ENCODE results near the gene ATE1.

DNA sequence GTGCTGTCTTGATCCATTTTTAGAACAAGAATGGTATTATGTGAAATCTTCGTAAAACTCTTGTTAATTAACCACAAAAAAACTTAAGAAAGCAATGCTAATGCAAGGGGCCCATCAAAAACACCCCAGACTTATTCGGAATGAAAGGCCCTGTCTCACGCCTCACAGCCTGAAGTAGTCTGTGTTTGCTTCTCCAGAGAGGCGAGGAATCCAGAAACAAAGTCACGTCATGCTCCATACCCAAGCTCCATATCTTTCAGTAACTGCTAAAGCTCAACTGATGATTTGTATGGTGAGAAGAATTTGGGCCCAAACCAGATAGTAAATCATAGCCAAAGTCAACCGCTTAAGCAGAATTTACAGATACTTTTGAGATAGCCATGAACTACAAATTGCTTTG is 155.4 kb downstream of the ATE1 start:
- no peak for TF ChIP-seq TOX (CRISPR knock-in tag; IDR thresholded peaks at IDR 0.05; ENCODE audit: borderline replicate concordance)
- no peak for TF ChIP-seq RARB (CRISPR knock-in tag; IDR thresholded peaks at IDR 0.05)
- no peak for TF ChIP-seq CSDC2 (CRISPR knock-in tag; IDR thresholded peaks at IDR 0.05)
- TF ChIP-seq SNAI2 (CRISPR knock-in tag; IDR thresholded peaks at IDR 0.05) = no peak
- TF ChIP-seq ZFP30 (CRISPR knock-in tag; IDR thresholded peaks at IDR 0.05) = no peak
- TF ChIP-seq, protein P1, sequence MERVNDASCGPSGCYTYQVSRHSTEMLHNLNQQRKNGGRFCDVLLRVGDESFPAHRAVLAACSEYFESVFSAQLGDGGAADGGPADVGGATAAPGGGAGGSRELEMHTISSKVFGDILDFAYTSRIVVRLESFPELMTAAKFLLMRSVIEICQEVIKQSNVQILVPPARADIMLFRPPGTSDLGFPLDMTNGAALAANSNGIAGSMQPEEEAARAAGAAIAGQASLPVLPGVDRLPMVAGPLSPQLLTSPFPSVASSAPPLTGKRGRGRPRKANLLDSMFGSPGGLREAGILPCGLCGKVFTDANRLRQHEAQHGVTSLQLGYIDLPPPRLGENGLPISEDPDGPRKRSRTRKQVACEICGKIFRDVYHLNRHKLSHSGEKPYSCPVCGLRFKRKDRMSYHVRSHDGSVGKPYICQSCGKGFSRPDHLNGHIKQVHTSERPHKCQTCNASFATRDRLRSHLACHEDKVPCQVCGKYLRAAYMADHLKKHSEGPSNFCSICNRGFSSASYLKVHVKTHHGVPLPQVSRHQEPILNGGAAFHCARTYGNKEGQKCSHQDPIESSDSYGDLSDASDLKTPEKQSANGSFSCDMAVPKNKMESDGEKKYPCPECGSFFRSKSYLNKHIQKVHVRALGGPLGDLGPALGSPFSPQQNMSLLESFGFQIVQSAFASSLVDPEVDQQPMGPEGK (CRISPR knock-in tag; IDR thresholded peaks at IDR 0.05; ENCODE audit: borderline replicate concordance) = no peak
- no peak for TF ChIP-seq CREB5 (CRISPR knock-in tag; IDR thresholded peaks at IDR 0.05; ENCODE audit: low read depth)
- TF ChIP-seq ZFP3 (CRISPR knock-in tag; IDR thresholded peaks at IDR 0.05) = no peak
- no peak for TF ChIP-seq ZNF70 (CRISPR knock-in tag; IDR thresholded peaks at IDR 0.05)
- no peak for TF ChIP-seq PPARA (CRISPR knock-in tag; IDR thresholded peaks at IDR 0.05; ENCODE audit: borderline replicate concordance)
- TF ChIP-seq GLIS3 (CRISPR knock-in tag; IDR thresholded peaks at IDR 0.05) = no peak
- TF ChIP-seq, protein P2, sequence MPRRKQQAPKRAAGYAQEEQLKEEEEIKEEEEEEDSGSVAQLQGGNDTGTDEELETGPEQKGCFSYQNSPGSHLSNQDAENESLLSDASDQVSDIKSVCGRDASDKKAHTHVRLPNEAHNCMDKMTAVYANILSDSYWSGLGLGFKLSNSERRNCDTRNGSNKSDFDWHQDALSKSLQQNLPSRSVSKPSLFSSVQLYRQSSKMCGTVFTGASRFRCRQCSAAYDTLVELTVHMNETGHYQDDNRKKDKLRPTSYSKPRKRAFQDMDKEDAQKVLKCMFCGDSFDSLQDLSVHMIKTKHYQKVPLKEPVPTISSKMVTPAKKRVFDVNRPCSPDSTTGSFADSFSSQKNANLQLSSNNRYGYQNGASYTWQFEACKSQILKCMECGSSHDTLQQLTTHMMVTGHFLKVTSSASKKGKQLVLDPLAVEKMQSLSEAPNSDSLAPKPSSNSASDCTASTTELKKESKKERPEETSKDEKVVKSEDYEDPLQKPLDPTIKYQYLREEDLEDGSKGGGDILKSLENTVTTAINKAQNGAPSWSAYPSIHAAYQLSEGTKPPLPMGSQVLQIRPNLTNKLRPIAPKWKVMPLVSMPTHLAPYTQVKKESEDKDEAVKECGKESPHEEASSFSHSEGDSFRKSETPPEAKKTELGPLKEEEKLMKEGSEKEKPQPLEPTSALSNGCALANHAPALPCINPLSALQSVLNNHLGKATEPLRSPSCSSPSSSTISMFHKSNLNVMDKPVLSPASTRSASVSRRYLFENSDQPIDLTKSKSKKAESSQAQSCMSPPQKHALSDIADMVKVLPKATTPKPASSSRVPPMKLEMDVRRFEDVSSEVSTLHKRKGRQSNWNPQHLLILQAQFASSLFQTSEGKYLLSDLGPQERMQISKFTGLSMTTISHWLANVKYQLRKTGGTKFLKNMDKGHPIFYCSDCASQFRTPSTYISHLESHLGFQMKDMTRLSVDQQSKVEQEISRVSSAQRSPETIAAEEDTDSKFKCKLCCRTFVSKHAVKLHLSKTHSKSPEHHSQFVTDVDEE (CRISPR knock-in tag; IDR thresholded peaks at IDR 0.05) = no peak
- TF ChIP-seq ESRRG (CRISPR knock-in tag; IDR thresholded peaks at IDR 0.05) = no peak
- TF ChIP-seq, protein P3, sequence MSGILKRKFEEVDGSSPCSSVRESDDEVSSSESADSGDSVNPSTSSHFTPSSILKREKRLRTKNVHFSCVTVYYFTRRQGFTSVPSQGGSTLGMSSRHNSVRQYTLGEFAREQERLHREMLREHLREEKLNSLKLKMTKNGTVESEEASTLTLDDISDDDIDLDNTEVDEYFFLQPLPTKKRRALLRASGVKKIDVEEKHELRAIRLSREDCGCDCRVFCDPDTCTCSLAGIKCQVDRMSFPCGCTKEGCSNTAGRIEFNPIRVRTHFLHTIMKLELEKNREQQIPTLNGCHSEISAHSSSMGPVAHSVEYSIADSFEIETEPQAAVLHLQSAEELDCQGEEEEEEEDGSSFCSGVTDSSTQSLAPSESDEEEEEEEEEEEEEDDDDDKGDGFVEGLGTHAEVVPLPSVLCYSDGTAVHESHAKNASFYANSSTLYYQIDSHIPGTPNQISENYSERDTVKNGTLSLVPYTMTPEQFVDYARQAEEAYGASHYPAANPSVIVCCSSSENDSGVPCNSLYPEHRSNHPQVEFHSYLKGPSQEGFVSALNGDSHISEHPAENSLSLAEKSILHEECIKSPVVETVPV (CRISPR knock-in tag; IDR thresholded peaks at IDR 0.05) = no peak

Data from SK-N-SH treated with all-trans-retinoic acid at 6 μM for 48 hours (cell line).